ENCODE measurements around the gene XDH.

DNA sequence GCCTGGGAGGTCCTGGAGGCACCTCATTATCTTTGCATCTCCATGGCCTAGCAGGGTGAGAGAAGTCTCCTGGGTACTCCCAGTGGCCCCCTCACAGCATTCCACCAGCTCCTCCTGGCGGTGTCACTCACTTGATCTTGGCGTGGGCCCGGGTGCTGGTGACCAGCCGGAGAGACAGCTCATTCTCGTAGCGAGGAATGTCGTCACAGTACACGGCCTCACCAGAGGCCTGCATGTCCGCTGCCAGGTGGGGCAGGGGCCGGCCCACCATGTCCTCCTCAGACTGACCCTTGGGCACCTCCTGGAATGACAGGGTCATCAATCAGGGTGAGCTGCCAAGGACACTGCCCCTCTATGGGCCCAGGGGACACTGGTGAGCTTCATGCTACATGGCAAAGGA is 42.4 kb downstream of the XDH start:
- TF ChIP-seq, protein P1, sequence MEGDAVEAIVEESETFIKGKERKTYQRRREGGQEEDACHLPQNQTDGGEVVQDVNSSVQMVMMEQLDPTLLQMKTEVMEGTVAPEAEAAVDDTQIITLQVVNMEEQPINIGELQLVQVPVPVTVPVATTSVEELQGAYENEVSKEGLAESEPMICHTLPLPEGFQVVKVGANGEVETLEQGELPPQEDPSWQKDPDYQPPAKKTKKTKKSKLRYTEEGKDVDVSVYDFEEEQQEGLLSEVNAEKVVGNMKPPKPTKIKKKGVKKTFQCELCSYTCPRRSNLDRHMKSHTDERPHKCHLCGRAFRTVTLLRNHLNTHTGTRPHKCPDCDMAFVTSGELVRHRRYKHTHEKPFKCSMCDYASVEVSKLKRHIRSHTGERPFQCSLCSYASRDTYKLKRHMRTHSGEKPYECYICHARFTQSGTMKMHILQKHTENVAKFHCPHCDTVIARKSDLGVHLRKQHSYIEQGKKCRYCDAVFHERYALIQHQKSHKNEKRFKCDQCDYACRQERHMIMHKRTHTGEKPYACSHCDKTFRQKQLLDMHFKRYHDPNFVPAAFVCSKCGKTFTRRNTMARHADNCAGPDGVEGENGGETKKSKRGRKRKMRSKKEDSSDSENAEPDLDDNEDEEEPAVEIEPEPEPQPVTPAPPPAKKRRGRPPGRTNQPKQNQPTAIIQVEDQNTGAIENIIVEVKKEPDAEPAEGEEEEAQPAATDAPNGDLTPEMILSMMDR (conservative IDR thresholded peaks at IDR 0.05; ENCODE audit: low read depth, low read length) = no peak
- no peak for TF ChIP-seq EZH2phosphoT487 (IDR thresholded peaks at IDR 0.05; ENCODE audit: borderline replicate concordance, low read length)
